Measurements from ENCODE around the gene SLC4A3.

- TF ChIP-seq, protein P1, sequence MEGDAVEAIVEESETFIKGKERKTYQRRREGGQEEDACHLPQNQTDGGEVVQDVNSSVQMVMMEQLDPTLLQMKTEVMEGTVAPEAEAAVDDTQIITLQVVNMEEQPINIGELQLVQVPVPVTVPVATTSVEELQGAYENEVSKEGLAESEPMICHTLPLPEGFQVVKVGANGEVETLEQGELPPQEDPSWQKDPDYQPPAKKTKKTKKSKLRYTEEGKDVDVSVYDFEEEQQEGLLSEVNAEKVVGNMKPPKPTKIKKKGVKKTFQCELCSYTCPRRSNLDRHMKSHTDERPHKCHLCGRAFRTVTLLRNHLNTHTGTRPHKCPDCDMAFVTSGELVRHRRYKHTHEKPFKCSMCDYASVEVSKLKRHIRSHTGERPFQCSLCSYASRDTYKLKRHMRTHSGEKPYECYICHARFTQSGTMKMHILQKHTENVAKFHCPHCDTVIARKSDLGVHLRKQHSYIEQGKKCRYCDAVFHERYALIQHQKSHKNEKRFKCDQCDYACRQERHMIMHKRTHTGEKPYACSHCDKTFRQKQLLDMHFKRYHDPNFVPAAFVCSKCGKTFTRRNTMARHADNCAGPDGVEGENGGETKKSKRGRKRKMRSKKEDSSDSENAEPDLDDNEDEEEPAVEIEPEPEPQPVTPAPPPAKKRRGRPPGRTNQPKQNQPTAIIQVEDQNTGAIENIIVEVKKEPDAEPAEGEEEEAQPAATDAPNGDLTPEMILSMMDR (IDR thresholded peaks at IDR 0.05; ENCODE audit: extremely low read depth in 1 of 2, insufficient read depth in 1 of 2, low read depth in 1 of 2, low read length in 2 of 2): no peak
- no peak for TF ChIP-seq FOS (IDR thresholded peaks at IDR 0.05; ENCODE audit: borderline replicate concordance, insufficient read depth, low read length)
- no peak for TF ChIP-seq POLR2A (IDR thresholded peaks at IDR 0.05; ENCODE audit: low read depth, low read length)
- no peak for TF ChIP-seq MAX (IDR thresholded peaks at IDR 0.05; ENCODE audit: insufficient read depth, insufficient read length)
- TF ChIP-seq MYC (IDR thresholded peaks at IDR 0.05; ENCODE audit: low read depth, low read length): no peak
- TF ChIP-seq EZH2 (IDR thresholded peaks at IDR 0.05; ENCODE audit: borderline replicate concordance, low read depth, low read length, severe bottlenecking): no peak
These were observed 52.1 kb downstream of the SLC4A3 start for GRCh38 chr2:219679571-219679970.
